ENCODE data around the gene FLT3. TPM values are rescaled to one million over a fixed set of nuclear protein-coding genes. Genes with fewer than 3 reads are reported as not detected.
A peak's percentile ranks its signal among the peaks of the same experiment; 100 is the strongest.

Gene FLT3
- total and polyA plus RNA-seq, 10 of the 15 experiments (the other 5 are each of a cell fraction or from before 2014, with no cell fraction given), result 0.04 to 0.19 (median 0.11) TPM; not detected in 1

DNA sequence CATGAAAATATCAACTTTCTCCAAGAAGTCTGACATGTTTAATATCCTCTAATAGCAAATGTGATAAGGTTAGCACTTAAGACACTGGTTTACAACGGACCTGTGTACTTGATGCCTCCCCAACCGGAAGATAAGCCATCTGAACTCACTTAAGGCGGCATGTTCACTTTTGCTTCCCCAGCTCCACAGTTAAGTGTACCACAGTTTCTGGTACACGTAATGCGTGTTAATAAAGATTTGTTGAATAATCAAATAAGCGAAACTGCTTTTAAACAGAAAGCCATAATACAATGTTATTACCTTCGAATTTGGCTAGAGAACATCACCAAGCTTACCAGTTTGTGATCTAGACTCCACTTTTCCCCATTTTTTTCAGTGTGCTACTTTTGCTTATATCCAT, 36.5 kb upstream of the FLT3 start (continued):
- TF ChIP-seq FOXM1 (IDR thresholded peaks at IDR 0.05; ENCODE audit: low read depth, low read length), result no peak
- no peak for TF ChIP-seq KDM1A (IDR thresholded peaks at IDR 0.05; ENCODE audit: borderline replicate concordance)
- TF ChIP-seq ZNF687 (IDR thresholded peaks at IDR 0.05), result 0 out of 2 replicates have a peak, but pooled peaks have one; percentile 26
- no peak for TF ChIP-seq ESRRA (IDR thresholded peaks at IDR 0.05; ENCODE audit: low read length)
- peak; percentile 51 for TF ChIP-seq RUNX3 (IDR thresholded peaks at IDR 0.05; ENCODE audit: low read length)
- TF ChIP-seq, protein P1, sequence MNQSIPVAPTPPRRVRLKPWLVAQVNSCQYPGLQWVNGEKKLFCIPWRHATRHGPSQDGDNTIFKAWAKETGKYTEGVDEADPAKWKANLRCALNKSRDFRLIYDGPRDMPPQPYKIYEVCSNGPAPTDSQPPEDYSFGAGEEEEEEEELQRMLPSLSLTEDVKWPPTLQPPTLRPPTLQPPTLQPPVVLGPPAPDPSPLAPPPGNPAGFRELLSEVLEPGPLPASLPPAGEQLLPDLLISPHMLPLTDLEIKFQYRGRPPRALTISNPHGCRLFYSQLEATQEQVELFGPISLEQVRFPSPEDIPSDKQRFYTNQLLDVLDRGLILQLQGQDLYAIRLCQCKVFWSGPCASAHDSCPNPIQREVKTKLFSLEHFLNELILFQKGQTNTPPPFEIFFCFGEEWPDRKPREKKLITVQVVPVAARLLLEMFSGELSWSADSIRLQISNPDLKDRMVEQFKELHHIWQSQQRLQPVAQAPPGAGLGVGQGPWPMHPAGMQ (IDR thresholded peaks at IDR 0.05; ENCODE audit: borderline replicate concordance), result no peak
- TF ChIP-seq, protein P2, sequence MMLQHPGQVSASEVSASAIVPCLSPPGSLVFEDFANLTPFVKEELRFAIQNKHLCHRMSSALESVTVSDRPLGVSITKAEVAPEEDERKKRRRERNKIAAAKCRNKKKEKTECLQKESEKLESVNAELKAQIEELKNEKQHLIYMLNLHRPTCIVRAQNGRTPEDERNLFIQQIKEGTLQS (IDR thresholded peaks at IDR 0.05; ENCODE audit: borderline replicate concordance, extremely low read depth, low read depth, low read length), result no peak
- TF ChIP-seq, protein P3, sequence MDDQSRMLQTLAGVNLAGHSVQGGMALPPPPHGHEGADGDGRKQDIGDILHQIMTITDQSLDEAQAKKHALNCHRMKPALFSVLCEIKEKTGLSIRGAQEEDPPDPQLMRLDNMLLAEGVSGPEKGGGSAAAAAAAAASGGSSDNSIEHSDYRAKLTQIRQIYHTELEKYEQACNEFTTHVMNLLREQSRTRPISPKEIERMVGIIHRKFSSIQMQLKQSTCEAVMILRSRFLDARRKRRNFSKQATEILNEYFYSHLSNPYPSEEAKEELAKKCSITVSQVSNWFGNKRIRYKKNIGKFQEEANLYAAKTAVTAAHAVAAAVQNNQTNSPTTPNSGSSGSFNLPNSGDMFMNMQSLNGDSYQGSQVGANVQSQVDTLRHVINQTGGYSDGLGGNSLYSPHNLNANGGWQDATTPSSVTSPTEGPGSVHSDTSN (IDR thresholded peaks at IDR 0.05; ENCODE audit: insufficient replicate concordance, low read depth, low read length), result no peak
- TF ChIP-seq BCL3 (IDR thresholded peaks at IDR 0.05; ENCODE audit: borderline replicate concordance, insufficient read depth, low read depth, low read length, poor library complexity, severe bottlenecking), result no peak
- TF ChIP-seq MYB (IDR thresholded peaks at IDR 0.05; ENCODE audit: borderline replicate concordance, low read depth, low read length), result no peak
- no peak; the same call in 1 of the 2 replicates for TF ChIP-seq BMI1 (IDR thresholded peaks at IDR 0.05; ENCODE audit: borderline replicate concordance)
- TF ChIP-seq, protein P4, sequence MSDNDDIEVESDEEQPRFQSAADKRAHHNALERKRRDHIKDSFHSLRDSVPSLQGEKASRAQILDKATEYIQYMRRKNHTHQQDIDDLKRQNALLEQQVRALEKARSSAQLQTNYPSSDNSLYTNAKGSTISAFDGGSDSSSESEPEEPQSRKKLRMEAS (IDR thresholded peaks at IDR 0.05; ENCODE audit: low read depth, low read length), result no peak
- no peak for TF ChIP-seq POLR2AphosphoS2 (IDR thresholded peaks at IDR 0.05; ENCODE audit: low read depth, low read length)
- no peak for TF ChIP-seq SMARCA5 (IDR thresholded peaks at IDR 0.05)
- no peak for TF ChIP-seq NR2C1 (IDR thresholded peaks at IDR 0.05)
- TF ChIP-seq CHD1 (IDR thresholded peaks at IDR 0.05; ENCODE audit: low read depth, low read length), result no peak
- no peak for TF ChIP-seq NRF1 (conservative IDR thresholded peaks at IDR 0.05; ENCODE audit: low read depth, low read length)
- no peak for TF ChIP-seq RAD51 (IDR thresholded peaks at IDR 0.05)
